ENCODE measurements around the gene PPP4R4. TPM values are rescaled to one million over a fixed set of nuclear protein-coding genes. Genes with fewer than 3 reads are reported as not detected.

Gene PPP4R4, protein sequence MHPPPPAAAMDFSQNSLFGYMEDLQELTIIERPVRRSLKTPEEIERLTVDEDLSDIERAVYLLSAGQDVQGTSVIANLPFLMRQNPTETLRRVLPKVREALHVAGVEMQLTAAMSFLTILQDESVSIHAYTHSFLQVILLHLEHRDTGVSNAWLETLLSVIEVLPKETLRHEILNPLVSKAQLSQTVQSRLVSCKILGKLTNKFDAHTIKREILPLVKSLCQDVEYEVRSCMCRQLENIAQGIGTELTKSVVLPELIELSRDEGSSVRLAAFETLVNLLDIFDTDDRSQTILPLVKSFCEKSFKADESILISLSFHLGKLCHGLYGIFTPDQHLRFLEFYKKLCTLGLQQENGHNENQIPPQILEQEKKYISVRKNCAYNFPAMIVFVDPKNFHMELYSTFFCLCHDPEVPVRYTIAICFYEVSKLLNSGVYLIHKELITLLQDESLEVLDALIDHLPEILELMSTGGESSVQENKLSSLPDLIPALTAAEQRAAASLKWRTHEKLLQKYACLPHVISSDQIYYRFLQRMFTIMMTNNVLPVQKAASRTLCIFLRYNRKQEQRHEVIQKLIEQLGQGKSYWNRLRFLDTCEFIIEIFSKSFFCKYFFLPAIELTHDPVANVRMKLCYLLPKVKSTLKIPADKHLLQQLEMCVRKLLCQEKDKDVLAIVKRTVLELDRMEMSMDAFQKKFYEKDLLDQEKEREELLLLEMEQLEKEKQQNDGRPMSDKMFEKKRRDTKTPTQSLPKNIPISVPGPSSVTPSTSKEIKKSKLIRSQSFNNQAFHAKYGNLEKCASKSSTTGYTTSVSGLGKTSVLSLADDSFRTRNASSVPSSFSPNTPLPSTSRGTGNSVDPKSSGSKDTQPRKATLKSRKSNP
- 0.15 and 0.99 TPM in 2 replicates for total RNA-seq (2014; rRNA removed; shearing (Covaris generic))

DNA sequence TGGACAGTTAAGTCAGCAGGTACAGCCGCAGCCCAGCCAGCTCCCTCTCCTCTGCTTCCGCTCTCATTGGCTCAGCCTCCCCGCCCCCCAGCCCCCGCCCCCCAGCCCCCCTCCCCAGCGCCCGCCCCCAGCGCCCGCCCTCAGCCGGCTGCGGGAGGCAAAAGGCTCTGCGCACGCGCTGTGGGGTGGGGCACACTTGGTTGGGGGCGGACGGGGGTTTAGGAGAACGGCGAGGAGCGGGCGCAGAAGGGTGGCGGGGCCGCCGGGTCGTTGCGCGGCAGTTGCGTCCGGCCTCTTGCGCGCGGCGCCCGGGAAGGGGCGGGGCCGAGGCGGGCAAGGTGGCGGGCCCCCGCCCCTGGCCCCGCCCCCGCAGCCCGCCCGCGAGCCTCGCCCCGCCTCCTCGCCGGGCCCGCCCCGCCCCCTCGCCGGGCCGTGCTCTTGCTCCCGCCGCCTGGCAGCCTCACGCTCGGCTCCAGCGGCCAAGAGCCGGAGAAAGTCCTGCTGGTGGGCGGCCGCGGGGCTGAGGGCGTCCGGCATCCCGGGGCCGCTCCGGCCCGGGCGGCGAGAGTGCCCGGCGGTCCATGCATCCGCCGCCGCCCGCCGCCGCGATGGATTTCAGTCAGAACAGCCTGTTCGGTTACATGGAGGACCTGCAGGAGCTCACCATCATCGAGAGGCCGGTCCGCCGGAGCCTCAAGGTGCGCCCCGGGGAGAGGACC, at the start of gene PPP4R4:
Gene PPP4R4 (plus strand): TSS at position 438 of the 719 bp plus-strand sequence. CDS start 144 bp downstream, at position 582.
- peak; percentile 69 for DNase-seq (ENCODE audit: low read depth)

DNA sequence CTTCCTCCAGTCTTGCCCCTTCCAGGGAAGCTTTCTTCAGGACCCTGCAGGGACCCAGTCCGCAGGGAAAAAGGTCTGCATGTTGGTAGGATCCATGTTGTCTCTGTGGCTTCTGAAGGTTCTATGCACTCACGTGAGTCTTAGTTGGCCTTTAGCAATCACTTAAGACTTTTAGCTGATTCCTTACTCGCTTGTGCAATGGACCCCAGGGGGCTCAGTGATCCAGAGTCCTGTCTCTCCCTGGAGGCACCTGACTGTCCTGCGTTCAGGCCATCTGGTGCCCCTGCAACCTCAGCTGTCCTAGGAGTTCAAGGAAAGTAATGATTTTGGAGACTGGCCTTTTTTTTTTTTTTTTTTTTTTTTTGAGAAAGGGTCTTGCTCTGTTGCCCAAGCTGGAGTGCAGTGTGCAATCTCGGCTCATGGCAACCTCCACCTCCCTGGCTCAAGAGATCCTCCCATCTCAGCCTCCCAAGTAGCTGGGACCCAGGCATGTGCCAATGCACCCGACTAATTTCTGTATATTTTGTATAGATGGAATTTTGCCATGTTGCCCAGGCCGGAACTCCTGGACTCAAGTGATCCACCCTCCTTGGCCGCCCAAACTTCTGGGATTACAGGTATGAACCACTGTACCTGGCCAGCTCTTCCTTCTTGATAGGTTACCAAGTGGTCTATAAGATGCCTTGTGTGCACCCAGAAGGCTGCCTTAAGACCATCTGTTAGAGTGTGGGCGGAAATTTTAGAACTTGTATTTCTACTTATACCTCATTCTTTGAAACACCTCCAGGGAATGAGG, 49.3 kb upstream of the PPP4R4 start:
- no peak for DNase-seq (ENCODE audit: low read depth)

DNA sequence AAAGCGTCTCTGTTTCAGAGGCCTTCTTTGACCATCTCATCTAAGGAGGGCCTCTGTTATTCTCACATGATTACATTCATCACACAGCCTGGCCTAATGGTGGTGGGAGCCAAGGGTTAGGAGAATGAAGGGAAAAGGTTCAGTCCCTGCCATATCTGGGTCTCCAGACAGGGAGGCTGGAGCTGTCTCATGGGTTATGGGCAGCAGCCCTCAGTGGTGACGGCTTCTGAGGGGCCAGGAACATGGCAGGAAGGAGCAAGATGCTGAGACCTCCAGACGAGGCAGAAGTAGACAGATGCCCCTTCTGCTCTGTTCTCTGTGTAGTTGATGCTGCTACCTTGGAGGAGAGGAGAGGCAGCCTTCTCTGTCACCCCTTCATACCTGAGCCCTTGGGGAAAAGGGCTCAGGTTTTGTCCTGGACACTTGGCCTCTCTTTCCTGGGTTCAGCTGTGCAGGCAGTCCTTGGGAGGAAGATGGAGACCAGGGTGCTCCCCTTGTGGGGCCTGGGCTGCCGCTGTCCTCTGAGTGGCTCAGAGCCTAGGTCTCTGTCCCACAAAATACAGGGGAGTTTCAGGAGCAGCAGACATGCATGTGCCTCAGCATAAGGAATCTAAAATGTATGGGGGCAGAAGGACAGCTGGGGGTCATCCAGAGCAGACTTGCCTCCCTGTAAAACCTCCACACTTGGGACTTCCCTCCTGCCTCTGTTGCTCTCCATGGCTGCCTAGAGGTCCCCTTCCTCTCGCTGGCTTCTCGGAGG, 48.3 kb upstream of the PPP4R4 start:
- DNase-seq (ENCODE audit: low read depth) = no peak

DNA sequence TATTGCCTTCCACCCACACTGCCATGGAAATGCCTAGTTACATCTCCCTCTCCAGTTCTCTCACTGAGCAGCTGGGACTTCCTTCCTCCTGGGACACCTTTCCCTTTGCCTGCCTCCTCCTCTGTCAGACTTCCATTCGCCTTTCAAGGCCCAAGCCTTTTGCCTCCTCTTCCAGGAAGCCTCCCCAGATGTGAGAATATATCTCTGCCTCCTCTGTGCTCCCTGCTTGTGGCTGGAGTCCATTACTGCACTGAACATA, 47.8 kb upstream of the PPP4R4 start:
- no peak for DNase-seq (ENCODE audit: low read depth)

DNA sequence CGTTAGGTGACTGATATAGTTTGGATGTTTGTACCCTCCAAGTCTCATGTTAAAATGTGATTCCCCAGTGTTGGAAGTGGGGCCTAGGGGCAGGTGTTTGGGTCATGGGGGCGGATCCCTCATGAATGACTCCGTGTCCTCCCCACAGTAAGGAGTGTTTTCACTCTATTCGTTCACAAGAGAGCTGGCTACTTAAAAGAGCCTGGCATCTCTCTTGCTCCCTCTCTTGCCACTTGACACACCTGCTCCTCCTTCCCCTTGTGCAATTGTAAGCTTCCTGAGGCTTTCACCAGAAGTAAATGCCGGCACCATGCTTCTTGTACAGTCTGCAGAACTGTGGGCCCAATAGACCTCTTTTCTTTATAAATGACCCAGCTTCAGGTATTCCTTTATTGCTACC, 47.3 kb upstream of the PPP4R4 start:
- DNase-seq (ENCODE audit: low read depth) = no peak

DNA sequence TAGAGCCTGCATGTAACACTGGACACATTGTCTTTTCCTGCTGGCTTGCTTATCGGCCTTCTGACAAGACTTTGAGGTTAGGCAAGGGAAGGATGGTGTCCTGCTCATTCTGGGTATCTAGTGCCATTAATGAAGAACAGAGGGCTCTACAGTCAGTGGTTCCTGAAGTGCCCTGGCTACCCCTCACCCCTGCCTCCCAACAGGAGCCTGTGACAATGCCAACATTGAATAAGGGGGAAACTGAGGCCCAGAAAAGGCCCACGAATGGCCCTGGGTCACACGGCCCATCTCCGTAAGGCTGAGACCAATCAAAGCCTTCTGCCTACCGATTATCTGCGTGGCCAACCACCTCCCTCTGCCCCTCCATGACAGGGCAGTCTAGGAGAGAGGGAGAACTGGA, 46.8 kb upstream of the PPP4R4 start:
- no peak for DNase-seq (ENCODE audit: low read depth)

DNA sequence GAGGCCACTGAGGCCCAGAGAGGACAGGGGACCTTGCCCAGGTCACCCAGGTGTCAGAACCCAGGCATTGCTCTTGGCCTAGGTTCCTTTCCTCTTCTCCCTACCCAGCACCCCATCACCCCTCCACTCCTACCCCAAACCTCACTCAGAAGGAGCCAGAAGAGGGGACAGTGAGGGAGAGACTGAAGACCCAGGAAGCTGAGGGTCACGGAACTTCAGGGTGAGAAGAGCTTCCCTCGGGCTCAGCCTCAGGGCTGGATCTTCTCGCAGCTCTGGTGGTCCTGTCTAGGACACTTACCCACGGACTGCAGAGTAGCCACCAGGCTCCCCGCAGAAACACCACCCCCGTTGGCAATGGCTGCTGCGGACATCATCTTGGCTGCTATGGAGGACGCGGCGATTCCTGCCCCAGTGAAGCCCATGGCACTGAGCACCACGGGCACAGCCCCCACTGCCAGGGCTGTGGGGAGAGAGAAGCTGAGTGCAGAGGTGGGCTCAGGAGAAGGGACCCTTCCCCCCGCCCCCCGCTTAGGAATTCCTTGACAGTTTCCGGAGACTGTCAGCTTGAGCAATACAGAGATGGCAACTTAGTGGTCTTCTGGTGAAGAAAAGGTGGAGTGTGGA, 45.8 kb upstream of the PPP4R4 start:
- no peak for DNase-seq (ENCODE audit: low read depth)

DNA sequence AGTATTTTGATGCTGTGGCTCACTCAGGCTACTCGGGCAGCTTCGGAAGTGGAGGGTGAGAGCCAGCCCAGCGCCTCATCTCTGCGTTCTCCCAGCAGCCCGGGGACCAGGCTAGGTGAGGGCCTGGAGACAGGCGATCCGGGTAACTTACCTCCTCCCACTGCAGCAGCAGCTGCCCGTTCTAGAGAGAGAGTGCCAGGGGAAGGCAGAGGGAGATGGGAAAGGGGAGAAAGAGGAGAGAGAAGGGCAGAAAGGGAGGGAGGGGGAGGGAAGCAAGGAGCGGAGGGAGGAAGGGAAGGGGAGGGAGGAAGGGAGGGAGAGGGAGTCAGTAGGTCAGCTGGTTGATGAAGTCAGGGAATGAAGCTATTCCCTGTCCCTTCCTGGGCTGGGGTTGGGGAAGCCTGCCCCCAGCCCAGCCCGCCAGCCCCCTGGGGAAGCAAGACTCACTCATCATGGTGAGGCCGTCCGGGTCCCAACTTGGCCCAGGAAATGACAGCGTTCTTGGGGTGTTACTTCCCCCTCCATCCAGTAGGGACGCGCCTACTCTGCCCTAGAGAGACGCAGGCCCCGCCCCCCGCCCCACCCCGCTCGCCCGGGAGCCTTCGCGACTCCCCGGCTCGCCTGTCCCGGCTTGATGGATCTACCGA, 44.9 kb upstream of the PPP4R4 start, which contains the start of gene IFI27L2:
Gene IFI27L2 (minus strand): TSS at position 494 of the 647 bp plus-strand sequence. CDS start 40 bp downstream, at position 454.
- peak; percentile 76 for DNase-seq (ENCODE audit: low read depth)

DNA sequence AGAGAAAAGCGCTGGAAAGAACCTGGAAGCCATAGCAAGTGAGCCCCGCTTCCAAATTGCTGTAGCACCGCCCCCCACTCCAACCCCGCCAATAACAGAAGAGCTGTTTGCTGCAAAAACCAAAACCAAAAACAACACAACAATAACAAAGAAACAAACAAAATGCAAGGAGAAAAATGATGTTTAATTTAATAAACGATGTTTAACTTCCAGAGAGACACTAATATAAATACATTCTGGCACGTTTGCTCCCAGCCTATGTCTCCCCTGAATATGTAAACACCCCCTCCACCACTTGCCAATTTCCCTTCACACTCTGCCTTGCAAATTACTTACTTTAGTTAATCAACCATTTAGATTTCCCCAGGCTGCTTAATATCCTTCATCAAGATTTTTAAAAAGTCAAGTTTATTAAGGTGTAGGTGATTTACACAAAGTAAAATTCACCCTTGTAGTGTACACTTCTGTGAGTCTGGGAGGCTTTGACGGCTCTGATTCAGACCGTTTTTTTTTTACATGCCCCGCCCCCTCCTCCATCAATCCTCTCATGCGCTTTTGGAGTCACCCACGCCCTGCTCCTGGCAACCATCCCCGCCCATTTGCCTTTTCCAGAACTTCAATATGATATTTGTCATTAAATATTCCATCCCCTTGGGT, 44.2 kb upstream of the PPP4R4 start:
- peak; percentile 54 for DNase-seq (ENCODE audit: low read depth)

DNA sequence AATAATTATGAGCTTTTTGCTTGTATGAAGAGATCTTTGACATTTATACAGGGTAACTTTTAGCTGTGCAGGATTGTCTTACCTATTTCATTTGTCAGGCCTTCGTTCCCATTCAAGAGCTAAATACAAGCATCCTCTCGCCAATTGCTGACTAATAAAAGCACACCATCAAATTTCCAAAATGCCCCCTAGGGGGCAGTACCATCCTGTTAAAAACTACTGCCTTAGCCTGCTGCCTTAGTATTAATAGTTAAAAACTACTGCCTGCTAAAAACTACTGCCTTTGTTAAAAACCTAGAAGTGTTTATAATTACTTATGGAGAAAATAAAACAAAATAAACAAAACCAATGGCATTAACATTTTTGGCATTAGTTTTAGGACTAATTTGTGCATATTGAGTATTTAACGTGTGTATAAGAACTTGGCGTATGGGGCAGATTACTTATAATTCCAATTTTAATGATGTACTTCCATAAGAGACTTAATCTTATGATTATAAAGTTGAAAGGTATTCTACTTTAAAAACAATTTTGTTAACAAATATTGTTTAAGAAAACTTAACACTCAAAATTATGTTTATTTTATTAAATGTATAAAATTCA, 41.7 kb upstream of the PPP4R4 start:
- peak; percentile 61 for DNase-seq (ENCODE audit: low read depth)

DNA sequence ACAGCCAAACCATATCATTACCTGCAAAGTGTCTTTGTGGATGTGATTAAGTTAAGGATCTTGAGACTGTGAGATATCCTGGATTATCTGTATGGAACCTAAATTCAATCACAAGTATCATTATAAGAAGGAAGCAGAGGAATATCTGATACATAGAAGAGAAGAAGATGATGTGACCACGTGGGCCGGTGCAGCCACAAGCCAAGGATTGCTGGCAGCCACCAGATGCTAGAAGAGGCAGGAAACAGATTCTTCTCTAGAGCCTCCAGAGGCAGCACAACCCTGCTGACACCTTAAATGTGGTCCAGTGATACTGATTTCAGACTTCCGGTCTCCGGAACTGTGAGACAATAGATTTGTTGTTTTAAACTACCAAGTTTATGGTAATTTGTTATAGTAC, 38.6 kb upstream of the PPP4R4 start:
- no peak for DNase-seq (ENCODE audit: low read depth)

DNA sequence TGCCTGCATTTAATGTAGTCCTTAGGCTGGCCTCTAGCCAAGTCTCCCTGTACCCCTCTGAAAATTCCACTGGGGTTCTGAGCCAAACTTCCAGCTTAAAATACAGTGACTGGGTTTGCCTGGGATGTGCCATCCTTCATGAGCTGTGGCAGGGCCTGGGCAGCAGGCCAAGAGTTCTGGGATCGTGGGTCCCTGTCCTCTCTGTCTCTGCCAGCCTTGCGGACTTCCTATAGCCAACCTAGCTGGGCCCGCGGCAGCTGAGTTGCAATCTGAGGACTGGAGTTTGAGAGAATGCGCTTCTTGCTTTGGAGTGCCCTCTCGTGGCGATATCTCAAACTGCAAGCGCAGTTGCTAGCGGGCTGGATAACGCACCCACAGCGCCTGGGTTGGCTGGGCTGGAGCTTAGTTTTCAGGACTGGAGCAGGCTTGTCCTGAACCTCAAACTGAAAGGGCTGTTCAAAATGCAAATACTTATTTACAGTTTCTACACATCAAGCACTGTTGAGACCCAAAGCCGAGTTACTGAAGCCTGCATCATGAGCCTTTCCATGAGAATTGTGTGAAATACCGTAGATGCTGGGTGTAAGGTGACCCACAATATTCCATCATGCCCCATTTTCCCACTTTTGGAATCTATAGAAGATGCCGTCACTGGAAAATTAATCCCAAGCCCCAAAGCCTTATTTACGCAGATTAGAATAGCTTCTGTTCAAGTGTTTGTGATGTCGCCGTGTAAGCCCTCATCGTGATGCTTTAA, 37.4 kb upstream of the PPP4R4 start:
- peak; percentile 72 for DNase-seq (ENCODE audit: low read depth)

DNA sequence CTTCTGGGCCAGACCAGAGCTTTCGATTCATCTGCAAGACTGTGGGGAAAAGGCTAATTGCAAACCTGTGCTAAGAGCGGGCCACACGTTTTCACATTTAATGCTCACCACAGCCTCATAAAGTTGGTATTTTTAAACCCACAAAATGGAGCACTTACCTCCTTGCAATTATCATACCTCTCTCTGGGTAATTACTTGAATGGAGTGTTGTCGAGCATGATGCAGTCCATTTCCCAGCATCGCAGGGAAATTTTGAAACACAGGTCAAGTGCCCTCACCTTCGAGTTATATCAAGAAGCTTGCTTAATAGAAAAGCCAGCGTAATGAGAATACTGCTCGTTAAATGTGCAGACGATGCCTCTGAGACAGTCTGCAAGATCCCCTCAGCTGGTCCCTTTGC, 35.9 kb upstream of the PPP4R4 start:
- DNase-seq (ENCODE audit: low read depth) = no peak

DNA sequence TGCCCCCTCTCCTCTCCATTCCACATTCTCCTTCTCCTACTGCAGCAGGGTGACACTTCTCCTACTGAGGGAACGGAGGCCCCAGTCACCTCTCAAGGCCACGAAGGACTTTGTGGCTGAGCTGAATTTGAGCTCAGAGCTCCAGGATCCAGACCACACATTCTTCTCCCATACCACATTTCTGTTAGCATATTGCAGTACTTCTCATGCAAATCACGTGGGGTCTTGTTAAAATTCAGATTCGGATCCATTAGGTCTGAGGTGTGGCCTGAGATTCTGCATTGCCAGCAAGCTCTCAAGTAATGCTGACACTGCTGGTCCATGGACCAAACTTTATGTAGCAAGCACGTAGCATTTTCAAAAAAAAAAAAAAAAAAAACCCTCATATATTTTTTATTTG, 35.1 kb upstream of the PPP4R4 start:
- DNase-seq (ENCODE audit: low read depth) = no peak

DNA sequence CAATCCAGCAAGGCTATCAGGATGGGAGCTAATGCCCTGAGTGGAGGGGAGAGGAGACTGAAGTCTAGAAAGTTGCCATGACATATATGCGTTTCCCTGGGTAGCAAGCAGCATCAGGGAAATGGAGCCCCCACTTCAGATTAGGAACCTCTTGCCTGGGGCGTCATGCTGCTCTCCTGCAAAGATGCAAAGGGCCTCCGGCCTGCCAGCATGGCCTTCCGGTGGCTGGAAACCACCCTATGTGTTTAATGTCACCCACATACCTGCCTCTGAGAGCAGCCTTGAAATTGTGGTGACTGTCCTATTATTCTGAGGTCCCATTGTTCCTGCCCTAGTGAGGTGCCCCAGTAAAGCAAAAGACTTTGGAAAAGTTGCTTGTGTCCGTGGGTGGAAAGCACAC, 34.7 kb upstream of the PPP4R4 start:
- no peak for DNase-seq (ENCODE audit: low read depth)

DNA sequence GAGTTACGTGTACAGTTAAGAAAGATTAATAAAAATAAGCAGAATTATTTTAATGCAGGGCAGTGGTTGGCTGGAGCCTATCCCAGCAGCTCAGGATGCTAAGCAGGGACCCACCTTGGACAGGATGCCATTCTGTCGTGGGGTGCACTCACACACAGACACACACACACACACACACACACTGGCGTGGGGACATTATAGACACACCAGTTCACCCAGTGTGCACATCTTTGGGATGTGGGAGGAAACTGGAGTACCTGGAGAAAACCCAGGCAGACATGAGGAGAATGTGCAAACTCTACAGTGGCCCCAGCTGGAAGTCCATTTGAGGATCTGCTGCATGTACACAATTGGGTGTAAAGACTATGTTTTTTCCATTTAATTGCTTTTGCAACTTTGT, 31.9 kb upstream of the PPP4R4 start:
- DNase-seq (ENCODE audit: low read depth) = no peak

DNA sequence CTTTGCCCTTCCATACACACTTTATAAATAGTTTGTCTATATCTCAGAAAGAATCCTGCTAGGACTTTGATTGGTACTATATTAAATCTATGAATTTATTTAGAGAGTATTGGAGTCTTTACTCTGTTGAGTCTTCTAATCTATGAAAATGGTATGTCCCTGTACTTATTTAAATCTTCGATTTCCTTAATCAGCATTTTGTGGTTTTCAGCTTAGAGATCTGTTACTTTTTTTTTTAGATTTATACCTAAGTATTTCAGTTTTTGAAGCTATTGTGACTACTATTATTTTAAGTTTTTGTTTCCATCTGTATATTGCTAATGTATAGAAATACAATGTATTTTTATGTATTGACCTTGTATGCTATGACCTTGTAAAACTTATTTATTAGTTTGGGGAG, 31.3 kb upstream of the PPP4R4 start:
- DNase-seq (ENCODE audit: low read depth) = no peak

DNA sequence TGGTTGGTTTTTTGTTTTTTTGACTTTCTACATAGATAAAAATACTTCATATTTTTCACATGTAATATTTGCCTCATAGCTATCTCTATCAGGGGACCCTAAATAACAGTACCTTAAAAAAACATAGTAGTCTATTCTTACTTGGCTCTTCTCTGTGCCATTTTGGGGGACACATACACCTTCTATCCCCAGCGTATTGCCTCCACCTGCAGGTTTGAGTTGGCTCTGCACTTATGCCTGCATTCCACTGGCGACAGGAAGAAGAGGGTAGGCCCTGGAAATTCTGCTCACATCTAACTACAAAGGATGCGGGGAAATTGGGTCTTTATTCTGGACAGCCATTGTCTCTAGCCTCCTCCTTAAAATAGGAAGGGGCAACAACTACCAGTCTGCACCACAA, 30.9 kb upstream of the PPP4R4 start:
- no peak for DNase-seq (ENCODE audit: low read depth)

Measured in M059J (cell line).